Right atrium auricular region (tissue), 2 donors: ENCODE data around the gene HEXD. TPM values are rescaled to one million over a fixed set of nuclear protein-coding genes. Genes with fewer than 3 reads are reported as not detected.

Experiments
- DNase-seq: peaks from one replicate; pipeline ENCODE4 v3.0.0-alpha.2; 2019; ENCODE audit warnings: low spot score
- H3K27ac ChIP-seq, 2 donors: fragments of 200-600 bp; sonication (generic); 1 replicate in 1 of 2; 2 replicates in 1 of 2; pipeline ENCODE4 v1.5.1; 2016 to 2019
- H3K27me3 ChIP-seq, 2 donors: fragments of 200-600 bp; sonication (generic); one replicate each; pipeline versions ENCODE4 v1.5.1 to v1.6.0; 2017 to 2019
- H3K36me3 ChIP-seq: fragments of 200-600 bp; sonication (generic); one replicate; pipeline ENCODE4 v1.5.1; 2016
- H3K4me1 ChIP-seq, 2 donors: fragments of 200-600 bp; sonication (generic); one replicate each; pipeline versions ENCODE4 v1.5.1 to v1.6.0; 2017 to 2019
- H3K4me3 ChIP-seq, 2 donors: fragments of 200-600 bp; sonication (generic); 1 replicate in 1 of 2; 2 replicates in 1 of 2; pipeline ENCODE4 v1.5.1; 2017 to 2019; ENCODE audit warnings: mild to moderate bottlenecking in 1 of 2, moderate library complexity in 1 of 2
- H3K9me3 ChIP-seq, 2 donors: fragments of 200-600 bp; sonication (generic); one replicate each; pipeline ENCODE4 v1.5.1; 2019
- CTCF ChIP-seq, 2 donors: fragments of 200-600 bp; sonication (generic); IDR thresholded peaks; one replicate each; pipeline ENCODE4 v1.5.1; 2019; ENCODE audit warnings: antibody characterized with exemption in 2 of 2
- total RNA-seq, 2 donors: library from RNA; depleted of rRNA; stranded (reverse); fragments of >200 nt; gene quantifications; one replicate each; pipeline ENCODE4 v1.1.0, GENCODE V29; 2016

Gene HEXD
- total RNA-seq, 2 donors from 2014 or later: 11.3 to 15.6 TPM

- no peaks in the 10 kb centered on the region for H3K9me3 ChIP-seq
- H3K4me1 ChIP-seq: peaks cover 0 to 23% of the 10 kb centered on the region in 2 donors
- DNase-seq: no peak
- no peak overlapping the region for H3K4me3 ChIP-seq
- no peak for TF ChIP-seq CTCF (IDR thresholded peaks at IDR 0.05)
- no peak overlapping the region for H3K27ac ChIP-seq
- no peaks in the 10 kb centered on the region for H3K36me3 ChIP-seq
- H3K27me3 ChIP-seq: no peaks in the 10 kb centered on the region
Observed at GRCh38 chr17:82444284-82444893, 26.2 kb downstream of the HEXD start.

GRCh38 chr17:82444941-82445521, 26.9 kb downstream of the HEXD start:
- H3K27ac ChIP-seq: no peak overlapping the region
- H3K36me3 ChIP-seq: no peaks in the 10 kb centered on the region
- TF ChIP-seq CTCF (IDR thresholded peaks at IDR 0.05): no peak
- H3K4me3 ChIP-seq: no peak overlapping the region
- no peaks in the 10 kb centered on the region for H3K9me3 ChIP-seq
- DNase-seq: no peak
- peaks cover 0 to 29% of the 10 kb centered on the region in 2 donors for H3K4me1 ChIP-seq
- H3K27me3 ChIP-seq: no peaks in the 10 kb centered on the region

GRCh38 chr17:82445542-82445941, 27.4 kb downstream of the HEXD start:
- no peak for TF ChIP-seq CTCF (IDR thresholded peaks at IDR 0.05)
- Histone ChIP-seq H3K36me3 (no peaks in the 10 kb centered on the region), H3K27ac (no peak overlapping the region), H3K27me3 (no peaks in the 10 kb centered on the region), H3K4me1 (peaks cover 0 to 32% of the 10 kb centered on the region in 2 donors), H3K4me3 (no peak overlapping the region), H3K9me3 (no peaks in the 10 kb centered on the region)
- no peak for DNase-seq

GRCh38 chr17:82446124-82446523, 28.0 kb downstream of the HEXD start:
- Histone ChIP-seq H3K27ac (no peak overlapping the region), H3K36me3 (no peaks in the 10 kb centered on the region), H3K4me3 (no peak overlapping the region), H3K27me3 (no peaks in the 10 kb centered on the region), H3K9me3 (no peaks in the 10 kb centered on the region), H3K4me1 (peaks cover 0 to 29% of the 10 kb centered on the region in 2 donors)
- TF ChIP-seq CTCF (IDR thresholded peaks at IDR 0.05): no peak
- no peak for DNase-seq

GRCh38 chr17:82446649-82447048, 28.5 kb downstream of the HEXD start:
- peaks cover 0 to 33% of the 10 kb centered on the region in 2 donors for H3K4me1 ChIP-seq
- no peaks in the 10 kb centered on the region for H3K36me3 ChIP-seq
- TF ChIP-seq CTCF (IDR thresholded peaks at IDR 0.05): no peak
- H3K27ac ChIP-seq: no peak overlapping the region
- no peaks in the 10 kb centered on the region for H3K27me3 ChIP-seq
- H3K9me3 ChIP-seq: no peaks in the 10 kb centered on the region
- no peak for DNase-seq
- no peak overlapping the region for H3K4me3 ChIP-seq

DNA sequence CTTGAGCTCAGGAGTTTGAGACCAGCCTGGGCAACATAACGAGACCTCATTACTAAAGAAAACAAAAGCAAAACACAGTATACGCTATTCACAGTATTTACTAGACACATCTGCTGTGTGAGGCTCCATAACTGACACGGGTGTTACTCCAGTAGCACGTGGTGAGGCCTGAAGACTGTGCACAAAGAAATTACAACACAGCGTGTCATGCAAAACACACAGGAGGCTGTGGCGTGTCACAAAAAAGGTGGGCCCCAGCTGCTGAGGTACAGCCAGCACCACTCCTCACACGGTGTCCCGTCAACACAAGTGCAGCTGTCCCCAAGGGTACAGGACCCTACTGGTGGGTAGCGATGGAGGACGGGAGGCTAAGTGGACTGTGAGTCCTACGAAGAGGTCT, 29.7 kb downstream of the HEXD start:
- no peaks in the 10 kb centered on the region for H3K36me3 ChIP-seq
- H3K9me3 ChIP-seq: no peaks in the 10 kb centered on the region
- no peak for TF ChIP-seq CTCF (IDR thresholded peaks at IDR 0.05)
- no peak overlapping the region for H3K27ac ChIP-seq
- H3K4me1 ChIP-seq: peaks cover 0 to 35% of the 10 kb centered on the region in 2 donors
- H3K4me3 ChIP-seq: no peak overlapping the region
- DNase-seq: no peak
- no peaks in the 10 kb centered on the region for H3K27me3 ChIP-seq
